A673 (cell line): ENCODE results near the gene CINP. TPM values are rescaled to one million over a fixed set of nuclear protein-coding genes. Genes with fewer than 3 reads are reported as not detected.

Experiments
- BruUV-seq: library from RNA; stranded (reverse); fragments of 400-500 nt; replicated peaks from 2 replicates; lab custom pipeline; 2021; lab: Mats Ljungman, UMichigan
- CTCF ChIA-PET: fragments of 300-600 bp; sonication (Branson Sonifier 250); formaldehyde crosslinking; loops from one replicate; lab custom pipeline; 2022; ENCODE audit warnings: antibody characterized with exemption; lab: Charles Lee
- POLR2A ChIA-PET: fragments of 300-600 bp; sonication (Branson Sonifier 250); formaldehyde crosslinking; loops from one replicate; lab custom pipeline; 2022; ENCODE audit warnings: antibody characterized with exemption; ENCODE audit not compliant: low non-redundant PET; lab: Charles Lee
- DNase-seq: peaks from one replicate; pipeline ENCODE4 v3.0.0-alpha.2; 2015; ENCODE audit warnings: low spot score
- H3K27ac ChIP-seq: fragments of 200-600 bp; sonication (generic); 2 replicates; pipeline ENCODE4 v1.5.1; 2016; ENCODE audit warnings: mixed run types, low read depth, mild to moderate bottlenecking, mixed read lengths, antibody characterized with exemption, low read length; ENCODE audit not compliant: poor library complexity, severe bottlenecking
- H3K27me3 ChIP-seq: fragments of 200-600 bp; sonication (generic); replicated peaks from 2 replicates; pipeline ENCODE4 v1.6.1; 2017; ENCODE audit warnings: mixed run types, low read depth, mild to moderate bottlenecking, mixed read lengths, antibody characterized with exemption, low read length; ENCODE audit not compliant: insufficient read depth, poor library complexity
- H3K36me3 ChIP-seq: fragments of 200-600 bp; sonication (generic); 2 replicates; pipeline ENCODE4 v1.6.1; 2016; ENCODE audit warnings: mixed run types, mild to moderate bottlenecking, mixed read lengths, antibody characterized with exemption, low read length; ENCODE audit not compliant: insufficient read depth, poor library complexity, severe bottlenecking
- H3K4me1 ChIP-seq: fragments of 200-600 bp; sonication (generic); 2 replicates; pipeline ENCODE4 v1.6.1; 2017; ENCODE audit warnings: mixed run types, mild to moderate bottlenecking, mixed read lengths, antibody characterized with exemption, low read length; ENCODE audit not compliant: insufficient read depth, poor library complexity, severe bottlenecking
- H3K4me3 ChIP-seq: fragments of 200-600 bp; sonication (generic); 2 replicates; pipeline ENCODE4 v1.5.1; 2016; ENCODE audit warnings: low read depth, mixed run types, mild to moderate bottlenecking, mixed read lengths, low read length; ENCODE audit not compliant: poor library complexity, severe bottlenecking
- H3K9me3 ChIP-seq: fragments of 200-600 bp; sonication (generic); 2 replicates; pipeline ENCODE4 v1.6.1; 2016; ENCODE audit warnings: mixed run types, low read depth, mild to moderate bottlenecking, mixed read lengths, antibody characterized with exemption, low read length; ENCODE audit not compliant: poor library complexity, severe bottlenecking
- EZH2 ChIP-seq: fragments of 200-600 bp; sonication (generic); IDR thresholded peaks from 2 replicates; pipeline ENCODE4 v1.6.1; 2017; ENCODE audit warnings: borderline replicate concordance, low read depth, mild to moderate bottlenecking, mixed read lengths, antibody characterized with exemption, low read length; ENCODE audit not compliant: poor library complexity, severe bottlenecking
- intact Hi-C: fragments of 100-400 bp; cut with micrococcal nuclease; formaldehyde crosslinking; loops from one replicate; pipeline ENCODE4 v1.10.0; 2022; ENCODE audit not compliant: unreplicated experiment
- total RNA-seq: library from RNA; stranded (reverse); gene quantifications from 2 replicates; pipeline ENCODE4 v1.2.3, GENCODE V29; 2021
- TF ChIP-seq, protein P1 (sequence below): fragments of 300-800, 200-600 bp; sonication (generic); conservative IDR thresholded peaks from 2 replicates; pipeline ENCODE4 v1.5.1; 2017; ENCODE audit warnings: low read depth, mild to moderate bottlenecking, antibody characterized with exemption, low read length, moderate library complexity, mixed read lengths

CINP gene
- total RNA-seq, 1 experiment from 2014 or later = 46.6 TPM

GRCh38 chr14:102387086-102387485 lies 24.4 kb upstream of the CINP start:
- H3K9me3 ChIP-seq = no peaks in the 10 kb centered on the region
- H3K4me3 ChIP-seq = no peak overlapping the region
- BruUV-seq = no TSS peak
- intact Hi-C loops = no loop called here
- no peaks in the 10 kb centered on the region for H3K36me3 ChIP-seq
- CTCF ChIA-PET = no interaction called here
- no peak overlapping the region for H3K27ac ChIP-seq
- H3K4me1 ChIP-seq = no peaks in the 10 kb centered on the region
- POLR2A ChIA-PET = no interaction called here
- TF ChIP-seq, protein P1, sequence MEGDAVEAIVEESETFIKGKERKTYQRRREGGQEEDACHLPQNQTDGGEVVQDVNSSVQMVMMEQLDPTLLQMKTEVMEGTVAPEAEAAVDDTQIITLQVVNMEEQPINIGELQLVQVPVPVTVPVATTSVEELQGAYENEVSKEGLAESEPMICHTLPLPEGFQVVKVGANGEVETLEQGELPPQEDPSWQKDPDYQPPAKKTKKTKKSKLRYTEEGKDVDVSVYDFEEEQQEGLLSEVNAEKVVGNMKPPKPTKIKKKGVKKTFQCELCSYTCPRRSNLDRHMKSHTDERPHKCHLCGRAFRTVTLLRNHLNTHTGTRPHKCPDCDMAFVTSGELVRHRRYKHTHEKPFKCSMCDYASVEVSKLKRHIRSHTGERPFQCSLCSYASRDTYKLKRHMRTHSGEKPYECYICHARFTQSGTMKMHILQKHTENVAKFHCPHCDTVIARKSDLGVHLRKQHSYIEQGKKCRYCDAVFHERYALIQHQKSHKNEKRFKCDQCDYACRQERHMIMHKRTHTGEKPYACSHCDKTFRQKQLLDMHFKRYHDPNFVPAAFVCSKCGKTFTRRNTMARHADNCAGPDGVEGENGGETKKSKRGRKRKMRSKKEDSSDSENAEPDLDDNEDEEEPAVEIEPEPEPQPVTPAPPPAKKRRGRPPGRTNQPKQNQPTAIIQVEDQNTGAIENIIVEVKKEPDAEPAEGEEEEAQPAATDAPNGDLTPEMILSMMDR = no peak
- no peak for TF ChIP-seq EZH2
- DNase-seq = no peak
- no peaks in the 10 kb centered on the region for H3K27me3 ChIP-seq

GRCh38 chr14:102378830-102379229 lies 16.1 kb upstream of the CINP start:
- intact Hi-C loops = no loop called here
- TF ChIP-seq, protein P1 = no peak
- no peak for TF ChIP-seq EZH2
- Histone ChIP-seq H3K36me3 (peaks cover 8% of the 10 kb centered on the region), H3K9me3 (no peaks in the 10 kb centered on the region), H3K27me3 (no peaks in the 10 kb centered on the region), H3K4me3 (no peak overlapping the region), H3K27ac (no peak overlapping the region), H3K4me1 (no peaks in the 10 kb centered on the region)
- POLR2A ChIA-PET = no interaction called here
- CTCF ChIA-PET = no interaction called here
- no peak for DNase-seq
- BruUV-seq = no TSS peak

- Histone ChIP-seq H3K4me3 (no peak overlapping the region), H3K4me1 (no peaks in the 10 kb centered on the region), H3K27me3 (no peaks in the 10 kb centered on the region), H3K36me3 (peaks cover 8% of the 10 kb centered on the region), H3K9me3 (no peaks in the 10 kb centered on the region), H3K27ac (no peak overlapping the region)
- intact Hi-C loops = no loop called here
- TF ChIP-seq, protein P1 = no peak
- TF ChIP-seq EZH2 = no peak
- ChIA-PET POLR2A (no interaction called here), CTCF (no interaction called here)
- no peak for DNase-seq
- no TSS peak for BruUV-seq
Observed at GRCh38 chr14:102377696-102378095, 15.0 kb upstream of the CINP start.
